HFF-Myc (cell line): Measurements from ENCODE around the gene HMGCS2.

Experiments used
- DNase-seq: peaks from one replicate; pipeline ENCODE4 v3.0.0-alpha.2; 2011; ENCODE audit warnings: low read depth; ENCODE audit errors: extremely low read depth
- H3K4me3 ChIP-seq: replicated peaks from 2 replicates; pipeline ENCODE4 v1.5.1; 2011; ENCODE audit warnings: low read depth, mild to moderate bottlenecking, control low read depth, low read length
- CTCF ChIP-seq: IDR thresholded peaks from 2 replicates; pipeline ENCODE4 v1.5.1; 2012; ENCODE audit warnings: mild to moderate bottlenecking, low read depth, low read length, control low read depth; ENCODE audit errors: missing control alignments

The HMGCS2 gene

GRCh38 chr1:119735217-119735616 is 33.5 kb downstream of the HMGCS2 start:
- no peak for DNase-seq
- no peak overlapping the region for H3K4me3 ChIP-seq
- TF ChIP-seq CTCF: no peak

- no peak for TF ChIP-seq CTCF
- H3K4me3 ChIP-seq: no peak overlapping the region
- DNase-seq: no peak
Measured at GRCh38 chr1:119733754-119734153, 35.0 kb downstream of the HMGCS2 start.

- DNase-seq: no peak
- TF ChIP-seq CTCF: no peak
- H3K4me3 ChIP-seq: no peak overlapping the region
Measured at GRCh38 chr1:119732465-119733168, 36.1 kb downstream of the HMGCS2 start.

GRCh38 chr1:119731741-119732430 is 36.8 kb downstream of the HMGCS2 start:
- no peak for DNase-seq
- TF ChIP-seq CTCF: no peak
- no peak overlapping the region for H3K4me3 ChIP-seq

GRCh38 chr1:119731060-119731459 is 37.6 kb downstream of the HMGCS2 start:
- no peak overlapping the region for H3K4me3 ChIP-seq
- DNase-seq: no peak
- TF ChIP-seq CTCF: no peak

GRCh38 chr1:119729044-119729443 is 39.7 kb downstream of the HMGCS2 start:
- no peak overlapping the region for H3K4me3 ChIP-seq
- no peak for TF ChIP-seq CTCF
- no peak for DNase-seq
